ENCODE results near the gene SNAPC4.

The SNAPC4 gene, protein sequence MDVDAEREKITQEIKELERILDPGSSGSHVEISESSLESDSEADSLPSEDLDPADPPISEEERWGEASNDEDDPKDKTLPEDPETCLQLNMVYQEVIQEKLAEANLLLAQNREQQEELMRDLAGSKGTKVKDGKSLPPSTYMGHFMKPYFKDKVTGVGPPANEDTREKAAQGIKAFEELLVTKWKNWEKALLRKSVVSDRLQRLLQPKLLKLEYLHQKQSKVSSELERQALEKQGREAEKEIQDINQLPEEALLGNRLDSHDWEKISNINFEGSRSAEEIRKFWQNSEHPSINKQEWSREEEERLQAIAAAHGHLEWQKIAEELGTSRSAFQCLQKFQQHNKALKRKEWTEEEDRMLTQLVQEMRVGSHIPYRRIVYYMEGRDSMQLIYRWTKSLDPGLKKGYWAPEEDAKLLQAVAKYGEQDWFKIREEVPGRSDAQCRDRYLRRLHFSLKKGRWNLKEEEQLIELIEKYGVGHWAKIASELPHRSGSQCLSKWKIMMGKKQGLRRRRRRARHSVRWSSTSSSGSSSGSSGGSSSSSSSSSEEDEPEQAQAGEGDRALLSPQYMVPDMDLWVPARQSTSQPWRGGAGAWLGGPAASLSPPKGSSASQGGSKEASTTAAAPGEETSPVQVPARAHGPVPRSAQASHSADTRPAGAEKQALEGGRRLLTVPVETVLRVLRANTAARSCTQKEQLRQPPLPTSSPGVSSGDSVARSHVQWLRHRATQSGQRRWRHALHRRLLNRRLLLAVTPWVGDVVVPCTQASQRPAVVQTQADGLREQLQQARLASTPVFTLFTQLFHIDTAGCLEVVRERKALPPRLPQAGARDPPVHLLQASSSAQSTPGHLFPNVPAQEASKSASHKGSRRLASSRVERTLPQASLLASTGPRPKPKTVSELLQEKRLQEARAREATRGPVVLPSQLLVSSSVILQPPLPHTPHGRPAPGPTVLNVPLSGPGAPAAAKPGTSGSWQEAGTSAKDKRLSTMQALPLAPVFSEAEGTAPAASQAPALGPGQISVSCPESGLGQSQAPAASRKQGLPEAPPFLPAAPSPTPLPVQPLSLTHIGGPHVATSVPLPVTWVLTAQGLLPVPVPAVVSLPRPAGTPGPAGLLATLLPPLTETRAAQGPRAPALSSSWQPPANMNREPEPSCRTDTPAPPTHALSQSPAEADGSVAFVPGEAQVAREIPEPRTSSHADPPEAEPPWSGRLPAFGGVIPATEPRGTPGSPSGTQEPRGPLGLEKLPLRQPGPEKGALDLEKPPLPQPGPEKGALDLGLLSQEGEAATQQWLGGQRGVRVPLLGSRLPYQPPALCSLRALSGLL (N-terminal part only)

DNA sequence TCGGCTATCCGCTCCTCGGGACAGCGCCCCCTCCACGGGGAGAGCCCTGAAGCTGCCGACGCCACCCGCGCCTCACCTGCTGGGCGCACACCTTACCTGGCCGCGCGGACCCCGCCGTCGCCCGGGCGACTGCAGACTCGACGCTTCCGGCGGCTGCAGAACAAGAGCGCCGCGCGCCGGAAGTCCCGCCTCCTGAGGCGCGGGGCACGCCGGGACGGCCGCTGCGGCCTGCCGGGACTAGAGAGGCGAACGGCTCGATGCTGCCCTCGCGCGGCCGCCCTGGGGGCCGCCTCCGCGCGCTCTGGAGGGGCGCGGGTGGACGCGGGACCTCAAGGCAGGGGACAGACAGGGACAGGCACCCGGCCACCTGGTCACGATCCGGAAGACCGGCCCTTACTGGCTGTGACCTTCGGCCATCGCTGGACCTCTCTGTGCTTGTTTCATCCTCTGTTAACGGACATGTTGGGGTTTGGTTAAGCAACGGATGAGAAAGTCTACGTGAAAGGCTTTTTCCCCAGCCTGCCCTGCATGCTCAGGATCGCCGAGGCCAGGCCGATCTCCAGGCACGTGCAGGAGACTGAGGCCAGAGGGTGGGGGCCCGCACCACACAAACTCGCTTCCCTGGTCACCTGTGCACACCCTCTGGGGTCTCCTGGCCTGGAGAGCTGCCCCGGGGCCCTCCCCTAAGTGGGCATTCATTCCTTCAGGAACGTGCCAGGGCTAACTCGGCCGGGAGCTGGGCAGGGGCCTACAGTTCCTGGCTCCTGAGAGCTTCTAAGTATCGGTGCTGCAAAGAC lies at the start of gene SNAPC4:
Gene SNAPC4, minus strand, starts transcription at position 133 of the 797 bp plus-strand sequence. CDS start 1,742 bp downstream, outside the sequence.
- DNase-seq (ENCODE audit: low spot score): peak; percentile 90

GRCh38 chr9:136448655-136449054 lies 48.7 kb upstream of the SNAPC4 start:
- DNase-seq (ENCODE audit: low spot score): no peak

DNA sequence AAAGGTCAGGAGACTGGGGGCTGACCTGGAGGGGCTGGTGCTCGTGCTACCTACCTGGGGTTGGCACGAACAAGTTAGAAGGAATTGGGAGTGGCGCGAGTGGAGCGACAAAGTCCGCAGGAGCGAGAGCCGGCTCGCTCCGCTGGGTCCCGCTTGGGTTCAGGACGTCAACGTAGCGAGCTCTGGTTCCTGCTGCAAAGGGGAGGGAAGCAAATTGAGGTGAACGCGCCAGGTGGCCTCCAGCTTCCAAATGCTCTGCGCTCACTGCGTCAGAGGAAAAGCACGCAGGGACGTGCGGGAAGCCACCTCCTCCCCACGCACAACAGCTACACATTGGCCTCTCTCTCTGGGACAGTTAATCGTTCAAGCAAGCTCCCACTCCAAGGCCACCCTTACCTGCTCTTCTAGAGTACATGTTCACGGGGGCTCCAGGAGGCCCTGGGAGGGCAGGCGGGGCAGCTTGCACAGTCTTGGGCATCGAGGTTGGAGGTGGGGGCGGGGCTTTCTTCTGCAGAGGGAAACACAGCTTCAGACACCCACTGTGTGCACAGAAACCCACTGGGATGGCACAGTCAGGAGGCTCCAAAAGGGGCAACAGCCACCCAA lies 47.3 kb upstream of the SNAPC4 start:
- no peak for DNase-seq (ENCODE audit: low spot score)

DNA sequence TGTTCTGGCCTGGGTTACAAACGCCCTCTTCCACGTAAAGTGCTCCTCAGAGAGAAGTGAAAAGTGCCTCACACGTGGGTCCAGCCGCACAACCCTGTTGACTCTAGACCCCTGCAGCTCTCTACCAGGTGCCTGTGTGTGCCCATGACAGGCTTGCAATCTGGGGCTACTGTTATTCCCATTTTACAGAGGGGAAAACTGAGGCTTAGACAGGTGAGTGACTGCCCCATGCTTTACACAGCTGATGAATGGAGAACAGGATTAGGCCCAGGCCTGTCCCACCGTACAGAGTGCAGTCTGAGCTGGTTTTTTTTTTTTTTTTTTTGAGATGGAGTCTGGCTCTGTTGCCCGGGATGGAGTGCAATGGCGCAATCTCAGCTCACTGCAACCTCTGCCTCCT lies 45.8 kb upstream of the SNAPC4 start:
- no peak for DNase-seq (ENCODE audit: low spot score)

DNA sequence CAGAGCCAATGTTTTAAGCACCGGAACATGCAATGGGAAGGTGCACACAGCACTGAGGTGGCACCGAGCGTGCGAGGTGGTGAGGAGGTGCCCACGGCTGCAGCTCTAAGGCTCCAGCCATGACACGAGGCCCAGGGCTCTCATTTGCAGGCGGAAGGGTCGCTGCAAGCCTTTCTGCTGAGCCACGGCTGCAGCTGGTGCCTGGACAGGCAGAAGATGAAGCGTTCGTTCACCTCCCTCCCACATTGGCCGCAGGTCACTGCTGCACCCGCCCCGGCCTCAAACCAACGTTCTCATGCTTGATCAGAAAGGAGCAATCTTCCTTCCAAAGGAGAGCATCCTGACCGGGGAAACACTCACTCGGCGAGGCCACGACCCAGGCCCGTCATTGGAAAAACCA lies 44.1 kb upstream of the SNAPC4 start:
- no peak for DNase-seq (ENCODE audit: low spot score)

GRCh38 chr9:136443687-136444086 lies 43.7 kb upstream of the SNAPC4 start:
- no peak for DNase-seq (ENCODE audit: low spot score)

DNA sequence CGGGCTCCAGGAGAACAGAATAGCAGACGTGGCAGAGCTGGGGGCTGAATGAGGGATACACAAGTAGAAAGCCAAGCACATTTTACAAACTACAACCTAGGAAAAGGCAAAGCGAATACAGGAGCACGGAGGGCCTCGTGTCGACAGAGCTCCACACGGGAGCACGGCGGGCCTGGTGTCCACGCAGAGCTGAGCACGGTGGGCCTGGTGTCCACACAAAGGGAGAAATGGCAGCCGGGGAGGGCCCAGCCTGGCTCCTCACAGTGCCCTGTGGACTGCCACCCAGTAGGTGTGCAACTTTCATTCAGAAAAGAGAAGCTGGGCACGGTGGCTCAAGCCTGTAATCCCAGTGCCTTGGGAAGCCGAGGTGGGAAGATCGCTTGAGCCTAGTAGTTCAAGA lies 43.1 kb upstream of the SNAPC4 start:
- no peak for DNase-seq (ENCODE audit: low spot score)

GRCh38 chr9:136442265-136442664 lies 42.3 kb upstream of the SNAPC4 start:
- no peak for DNase-seq (ENCODE audit: low spot score)

DNA sequence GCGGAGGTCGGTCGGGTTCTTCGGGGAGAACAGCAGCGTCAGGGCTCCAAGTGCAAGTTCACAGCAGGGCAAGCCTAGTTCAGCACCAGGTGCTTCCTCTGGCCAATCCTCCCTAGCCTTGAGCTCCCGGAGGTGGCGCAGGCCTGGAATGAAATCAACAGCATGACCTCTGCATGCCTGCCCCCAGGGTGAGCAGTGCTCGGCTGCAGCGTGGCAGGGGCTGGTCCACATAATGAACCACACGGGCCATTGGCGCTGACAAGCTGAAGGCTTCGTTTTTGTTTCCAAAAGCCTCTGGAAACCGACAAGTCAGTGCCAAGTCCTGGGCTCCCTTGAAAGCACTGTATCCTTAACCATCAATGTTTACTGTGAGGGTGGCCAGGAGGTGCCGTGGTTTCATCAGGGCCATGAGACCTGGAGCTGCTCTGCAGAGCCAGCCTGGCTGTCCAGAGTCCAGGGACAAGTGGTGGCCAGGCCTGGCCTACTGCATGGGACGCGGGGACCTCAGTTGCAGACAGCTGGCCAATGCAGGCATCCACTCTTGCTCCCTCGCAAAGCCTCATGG lies 41.8 kb upstream of the SNAPC4 start:
- no peak for DNase-seq (ENCODE audit: low spot score)

DNA sequence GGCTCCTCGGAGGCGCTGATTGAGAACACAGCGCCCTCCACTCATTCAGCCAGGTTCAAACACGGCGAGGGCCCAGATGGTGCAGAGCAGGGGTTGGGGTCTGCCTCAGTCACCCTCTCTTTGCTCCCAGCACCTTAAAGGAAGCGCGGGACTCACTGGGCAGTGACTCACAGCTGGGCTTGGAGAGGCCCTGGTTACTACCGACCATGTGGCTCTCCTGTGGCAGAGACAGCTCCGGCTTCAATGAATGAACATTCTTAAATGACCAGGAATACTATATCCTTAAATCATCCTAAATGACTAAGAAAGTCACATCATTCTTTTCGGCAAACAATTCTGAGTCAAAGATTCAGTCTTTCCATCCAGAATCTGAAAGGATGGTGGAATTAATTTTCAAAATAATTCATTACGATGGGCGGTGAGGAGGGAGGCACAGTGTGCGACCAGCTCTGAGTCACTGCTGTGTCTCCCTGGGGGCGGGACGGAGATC lies 41.3 kb upstream of the SNAPC4 start:
- no peak for DNase-seq (ENCODE audit: low spot score)

GRCh38 chr9:136439481-136440408 lies 39.8 kb upstream of the SNAPC4 start, which contains the start of gene INPP5E:
Gene INPP5E, minus strand, starts transcription at chr9:136439845. Its CDS starts 426 bp downstream, at chr9:136439419.
- DNase-seq (ENCODE audit: low spot score): peak; percentile 46

- no peak for DNase-seq (ENCODE audit: low spot score)
These were observed 38.8 kb upstream of the SNAPC4 start for GRCh38 chr9:136438548-136439480.

GRCh38 chr9:136437839-136438547 lies 38.0 kb upstream of the SNAPC4 start:
- no peak for DNase-seq (ENCODE audit: low spot score)

DNA sequence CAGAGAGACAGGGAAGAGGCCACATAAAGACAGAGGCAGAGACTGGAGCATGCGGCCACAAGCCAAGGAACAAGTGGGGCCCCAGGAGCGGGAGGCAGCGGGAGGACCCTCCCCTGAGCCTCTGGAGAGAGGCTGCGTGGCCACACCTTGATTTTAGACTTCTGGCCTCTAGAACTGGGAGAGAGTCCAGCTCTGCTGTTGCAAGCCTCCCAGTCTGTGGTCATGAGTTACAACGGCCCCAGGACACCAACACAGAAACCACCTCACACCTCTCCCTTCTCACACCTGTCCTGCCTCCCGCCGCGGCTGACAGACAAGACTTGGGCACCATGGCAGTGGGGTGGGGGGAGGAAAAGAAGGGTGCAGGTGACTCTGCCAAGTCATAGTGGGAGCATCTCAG lies 37.5 kb upstream of the SNAPC4 start:
- no peak for DNase-seq (ENCODE audit: low spot score)

DNA sequence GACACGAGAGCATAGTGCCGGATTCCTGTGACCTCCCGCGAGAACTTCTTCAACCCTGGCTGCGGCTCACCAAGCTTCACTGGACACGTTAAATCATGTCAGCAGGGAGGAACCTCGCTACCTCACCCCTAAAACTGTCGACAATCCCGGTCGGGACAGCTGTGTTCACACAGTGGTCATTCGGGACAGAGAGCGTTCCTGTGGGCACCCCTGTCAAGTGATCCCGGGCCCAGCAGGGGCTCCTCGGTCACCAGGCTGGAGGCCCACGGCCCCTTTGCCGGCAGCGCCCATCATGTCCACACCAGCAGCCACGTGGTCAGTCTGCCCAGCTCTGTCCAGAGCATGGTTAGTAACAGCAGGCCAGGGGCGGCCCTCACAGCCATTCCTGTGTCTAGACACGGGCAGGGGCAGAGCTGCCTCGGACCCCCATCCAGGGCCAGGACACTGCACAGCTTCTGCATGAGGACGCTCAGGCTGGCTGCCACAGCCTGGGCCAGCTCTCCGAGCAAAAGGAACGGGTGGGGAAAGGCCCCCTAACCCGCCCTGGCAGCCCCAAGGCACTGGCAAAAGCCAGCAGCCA lies 36.2 kb upstream of the SNAPC4 start:
- no peak for DNase-seq (ENCODE audit: low spot score)

GRCh38 chr9:136434580-136435169 lies 34.7 kb upstream of the SNAPC4 start:
- DNase-seq (ENCODE audit: low spot score): no peak
